HEK293 (cell line): ENCODE measurements around the gene CCND3.

Source experiments
- CTCF ChIA-PET: fragments of 350-600 bp; formaldehyde crosslinking; extraction: SDS; loops from one replicate; lab custom pipeline; 2021; ENCODE audit warnings: antibody characterized with exemption; lab: Yijun Ruan, JAX
- POLR2A ChIA-PET: fragments of 300-600 bp; formaldehyde crosslinking; extraction: SDS; loops from one replicate; lab custom pipeline; 2020; ENCODE audit warnings: antibody characterized with exemption, inconsistent platforms; lab: Yijun Ruan, JAX
- H3K27ac ChIP-seq: fragments of 200-500 bp; sonication (Bioruptor generic); 2 replicates; pipeline ENCODE4 v1.5.1; 2014; ENCODE audit warnings: low read depth, low read length, control low read depth, inconsistent platforms; ENCODE audit errors: extremely low read depth
- H3K36me3 ChIP-seq, 2 experiments: fragments of 200-500 bp in 1 of 2; sonication (Bioruptor generic) in 1 of 2; 1 replicate in 1 of 2; 2 replicates in 1 of 2; pipeline ENCODE4 v1.5.1; 2014 to 2017; ENCODE audit warnings: inconsistent platforms in 2 of 2, low read length in 2 of 2; ENCODE audit not compliant: control insufficient read depth in 2 of 2, insufficient read depth in 1 of 2
- H3K4me1 ChIP-seq: fragments of 200-500 bp; sonication (Bioruptor generic); 2 replicates; pipeline ENCODE4 v1.5.1; 2014; ENCODE audit warnings: mild to moderate bottlenecking, low read length, inconsistent platforms; ENCODE audit not compliant: control insufficient read depth, insufficient read depth
- H3K4me3 ChIP-seq: 2 replicates; pipeline ENCODE4 v1.5.1; 2011; ENCODE audit warnings: low read depth, mild to moderate bottlenecking, control low read depth, low read length, moderate library complexity
- H3K9me3 ChIP-seq: fragments of 200-500 bp; sonication (Bioruptor generic); 2 replicates; pipeline ENCODE4 v1.5.1; 2014; ENCODE audit warnings: low read depth, low read length, inconsistent platforms; ENCODE audit not compliant: control insufficient read depth, insufficient read depth
- ELK4 ChIP-seq: IDR thresholded peaks from 2 replicates; pipeline ENCODE4 v1.6.1; 2011; ENCODE audit warnings: mild to moderate bottlenecking, low read depth, low read length, borderline replicate concordance
- OSR2 ChIP-seq: fragments of 450-650 bp; formaldehyde crosslinking; IDR thresholded peaks from 2 replicates; pipeline ENCODE4 v1.5.1; 2016; ENCODE audit warnings: missing biosample characterization, missing genetic modification characterization
- PRDM10 ChIP-seq: fragments of 450-650 bp; formaldehyde crosslinking; IDR thresholded peaks from 2 replicates; pipeline ENCODE4 v1.5.1; 2016; ENCODE audit warnings: missing biosample characterization, missing genetic modification characterization
- RBAK ChIP-seq: fragments of 450-650 bp; formaldehyde crosslinking; IDR thresholded peaks from 2 replicates; pipeline ENCODE4 v1.5.1; 2016; ENCODE audit warnings: missing biosample characterization, missing genetic modification characterization
- REST ChIP-seq: fragments of 450-650 bp; formaldehyde crosslinking; IDR thresholded peaks from 2 replicates; pipeline ENCODE4 v1.5.1; 2016; ENCODE audit warnings: missing biosample characterization, missing genetic modification characterization
- ZBTB20 ChIP-seq: fragments of 450-650 bp; formaldehyde crosslinking; IDR thresholded peaks from 2 replicates; pipeline ENCODE4 v1.5.1; 2016; ENCODE audit warnings: missing biosample characterization, missing genetic modification characterization
- ZNF121 ChIP-seq: fragments of 450-650 bp; formaldehyde crosslinking; IDR thresholded peaks from 2 replicates; pipeline ENCODE4 v1.5.1; 2016; ENCODE audit warnings: missing biosample characterization, missing genetic modification characterization
- ZNF169 ChIP-seq: fragments of 450-650 bp; formaldehyde crosslinking; IDR thresholded peaks from 2 replicates; pipeline ENCODE4 v1.5.1; 2016; ENCODE audit warnings: missing biosample characterization, missing genetic modification characterization
- ZNF2 ChIP-seq: fragments of 450-650 bp; formaldehyde crosslinking; IDR thresholded peaks from 2 replicates; pipeline ENCODE4 v1.5.1; 2016; ENCODE audit warnings: missing biosample characterization, missing genetic modification characterization
- ZNF362 ChIP-seq: fragments of 450-650 bp; formaldehyde crosslinking; IDR thresholded peaks from 2 replicates; pipeline ENCODE4 v1.5.1; 2016; ENCODE audit warnings: missing biosample characterization, missing genetic modification characterization
- ZNF501 ChIP-seq: fragments of 450-650 bp; formaldehyde crosslinking; IDR thresholded peaks from 2 replicates; pipeline ENCODE4 v1.5.1; 2016; ENCODE audit warnings: missing biosample characterization, missing genetic modification characterization
- ZNF626 ChIP-seq: fragments of 450-650 bp; sonication (Bioruptor Pico); formaldehyde crosslinking; IDR thresholded peaks from 2 replicates; pipeline ENCODE4 v1.5.1; 2018; ENCODE audit warnings: missing biosample characterization, missing genetic modification characterization, inconsistent platforms
- ZNF654 ChIP-seq: fragments of 450-650 bp; formaldehyde crosslinking; IDR thresholded peaks from 2 replicates; pipeline ENCODE4 v1.5.1; 2016; ENCODE audit warnings: low read depth, missing biosample characterization, missing genetic modification characterization
- ZSCAN30 ChIP-seq: fragments of 450-650 bp; IDR thresholded peaks from 2 replicates; pipeline ENCODE4 v1.5.1; 2018; ENCODE audit warnings: missing biosample characterization, mild to moderate bottlenecking, missing genetic modification characterization, moderate library complexity

Gene CCND3

GRCh38 chr6:41967312-41968287, 26.0 kb upstream of the CCND3 start:
- Histone ChIP-seq H3K4me3 (no peak overlapping the region), H3K9me3 (no peaks in the 10 kb centered on the region), H3K27ac (no peak overlapping the region), H3K4me1 (no peaks in the 10 kb centered on the region), H3K36me3 (no peaks in the 10 kb centered on the region; a peak in 1 of 3 replicates)
- TF ChIP-seq ZNF654 (tag by site-specific recombination), result no peak
- no peak for TF ChIP-seq ZSCAN30 (tag by site-specific recombination)
- TF ChIP-seq ZBTB20 (tag by site-specific recombination), result peak; percentile 14; the same call in 1 of the 2 replicates
- TF ChIP-seq ZNF2 (tag by site-specific recombination), result no peak
- CTCF ChIA-PET, result interaction anchor here (0.9 kb wide), 3 partner anchors 27 to 284 kb away, joined by 3 to 4 read pairs (median 4); no protein-coding TSS in a partner anchor
- POLR2A ChIA-PET, result no interaction called here

GRCh38 chr6:41966961-41967311, 25.3 kb upstream of the CCND3 start:
- CTCF ChIA-PET, result interaction anchor here (0.9 to 1.8 kb wide), 3 partner anchors 30 to 284 kb away, joined by 3 to 7 read pairs (median 4); no protein-coding TSS in a partner anchor

GRCh38 chr6:41966214-41966920, 24.8 kb upstream of the CCND3 start:
- Histone ChIP-seq H3K9me3 (no peaks in the 10 kb centered on the region), H3K4me3 (no peak overlapping the region), H3K36me3 (no peaks in the 10 kb centered on the region; a peak in 1 of 3 replicates), H3K4me1 (no peaks in the 10 kb centered on the region), H3K27ac (no peak overlapping the region)
- ChIA-PET CTCF (interaction anchor here (0.6 to 1.8 kb wide), 3 partner anchors 30 to 283 kb away, joined by 3 to 7 read pairs (median 4); partner anchors contain the start of genes BYSL and MED20), POLR2A (no interaction called here)
- no peak for TF ChIP-seq ZNF626 (tag by site-specific recombination)
- no peak for TF ChIP-seq RBAK (tag by site-specific recombination)
- TF ChIP-seq ZNF121, result no peak
- no peak for TF ChIP-seq ELK4
- no peak for TF ChIP-seq ZNF362 (tag by site-specific recombination)
- no peak for TF ChIP-seq REST (tag by site-specific recombination)
- TF ChIP-seq OSR2 (tag by site-specific recombination), result no peak
- TF ChIP-seq ZNF501 (tag by site-specific recombination), result no peak

More at GRCh38 chr6:41966961-41967311, 25.3 kb upstream of the CCND3 start:
- Histone ChIP-seq H3K4me1 (no peaks in the 10 kb centered on the region), H3K27ac (no peak overlapping the region), H3K36me3 (no peaks in the 10 kb centered on the region; a peak in 1 of 3 replicates), H3K4me3 (no peak overlapping the region), H3K9me3 (no peaks in the 10 kb centered on the region)
- POLR2A ChIA-PET, result no interaction called here
- TF ChIP-seq PRDM10 (tag by site-specific recombination) (peak; percentile 32; the same call in 1 of the 2 replicates), ZNF169 (tag by site-specific recombination) (no peak)
